Liver (tissue), 3 donors: Measurements from ENCODE around the gene CYB5RL.

Experiments
- FOXA1 ChIP-seq: IDR thresholded peaks from 2 replicates; pipeline ENCODE4 v1.6.1; 2016; ENCODE audit warnings: antibody characterized with exemption
- HNF4A ChIP-seq, 2 donors: conservative IDR thresholded peaks; 2 replicates each; pipeline ENCODE4 v1.6.1; 2016; ENCODE audit warnings: antibody characterized with exemption in 2 of 2, mild to moderate bottlenecking in 2 of 2
- RAD21 ChIP-seq, 2 donors: IDR thresholded peaks; 2 replicates each; pipeline ENCODE4 v1.6.1; 2016; ENCODE audit warnings: antibody characterized with exemption in 2 of 2, mild to moderate bottlenecking in 2 of 2
- YY1 ChIP-seq: IDR thresholded peaks from 2 replicates; pipeline ENCODE4 v1.6.1; 2016; ENCODE audit warnings: antibody characterized with exemption, mild to moderate bottlenecking
- TF ChIP-seq, protein P1 (sequence below): fragments of 150-350 bp; IDR thresholded peaks from 2 replicates; pipeline ENCODE4 v1.5.1; 2017; ENCODE audit warnings: improper control_type of control experiment, low read depth, low read length; ENCODE audit not compliant: missing input control
- TF ChIP-seq, protein P2 (sequence below): IDR thresholded peaks from 2 replicates; pipeline ENCODE4 v1.6.1; 2016; ENCODE audit warnings: antibody characterized with exemption
- TF ChIP-seq, protein P3 (sequence below): IDR thresholded peaks from 2 replicates; pipeline ENCODE4 v1.6.1; 2016; ENCODE audit warnings: antibody characterized with exemption, mild to moderate bottlenecking
- donor health status: healthy.
- donor health status: healthy.

DNA sequence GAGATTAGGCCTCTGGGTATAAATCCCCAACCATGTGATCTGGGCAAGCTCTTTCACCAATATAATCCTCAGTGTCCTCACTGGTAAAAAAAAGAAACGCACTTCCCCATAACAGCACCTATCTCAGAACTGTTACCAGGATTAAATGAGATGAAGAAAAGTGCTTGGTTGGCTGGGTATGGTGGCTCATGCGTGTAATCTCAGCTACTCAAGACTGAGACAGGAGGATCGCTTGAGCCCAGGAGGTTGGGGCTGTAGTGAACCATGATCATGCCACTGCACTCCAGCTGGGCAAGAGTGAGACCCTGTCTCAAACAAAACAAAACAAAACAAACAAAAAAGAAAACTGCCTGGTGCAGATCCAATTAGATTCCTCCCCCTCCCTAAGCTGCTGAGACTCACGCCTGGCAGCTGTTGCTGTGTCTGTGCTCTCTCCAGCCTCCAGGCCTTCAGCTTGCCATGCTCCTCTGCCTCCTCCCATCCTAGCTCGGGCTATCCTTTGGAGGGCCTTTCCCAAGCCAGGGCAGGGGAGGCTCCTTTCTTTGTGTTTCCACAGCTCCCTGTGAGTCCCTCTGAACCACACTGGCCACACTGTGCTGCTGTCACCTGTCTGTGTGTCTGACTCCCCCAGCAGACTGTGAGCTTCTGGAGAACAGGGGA lies 19.0 kb downstream of the CYB5RL start:
- TF ChIP-seq, protein P1, sequence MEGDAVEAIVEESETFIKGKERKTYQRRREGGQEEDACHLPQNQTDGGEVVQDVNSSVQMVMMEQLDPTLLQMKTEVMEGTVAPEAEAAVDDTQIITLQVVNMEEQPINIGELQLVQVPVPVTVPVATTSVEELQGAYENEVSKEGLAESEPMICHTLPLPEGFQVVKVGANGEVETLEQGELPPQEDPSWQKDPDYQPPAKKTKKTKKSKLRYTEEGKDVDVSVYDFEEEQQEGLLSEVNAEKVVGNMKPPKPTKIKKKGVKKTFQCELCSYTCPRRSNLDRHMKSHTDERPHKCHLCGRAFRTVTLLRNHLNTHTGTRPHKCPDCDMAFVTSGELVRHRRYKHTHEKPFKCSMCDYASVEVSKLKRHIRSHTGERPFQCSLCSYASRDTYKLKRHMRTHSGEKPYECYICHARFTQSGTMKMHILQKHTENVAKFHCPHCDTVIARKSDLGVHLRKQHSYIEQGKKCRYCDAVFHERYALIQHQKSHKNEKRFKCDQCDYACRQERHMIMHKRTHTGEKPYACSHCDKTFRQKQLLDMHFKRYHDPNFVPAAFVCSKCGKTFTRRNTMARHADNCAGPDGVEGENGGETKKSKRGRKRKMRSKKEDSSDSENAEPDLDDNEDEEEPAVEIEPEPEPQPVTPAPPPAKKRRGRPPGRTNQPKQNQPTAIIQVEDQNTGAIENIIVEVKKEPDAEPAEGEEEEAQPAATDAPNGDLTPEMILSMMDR = no peak
- TF ChIP-seq HNF4A (conservative IDR thresholded peaks at IDR 0.05) (no peak), YY1 (no peak), FOXA1 (no peak), RAD21 (IDR thresholded peaks at IDR 0.05) (no peak)
- TF ChIP-seq, protein P2, sequence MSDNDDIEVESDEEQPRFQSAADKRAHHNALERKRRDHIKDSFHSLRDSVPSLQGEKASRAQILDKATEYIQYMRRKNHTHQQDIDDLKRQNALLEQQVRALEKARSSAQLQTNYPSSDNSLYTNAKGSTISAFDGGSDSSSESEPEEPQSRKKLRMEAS = no peak
- TF ChIP-seq, protein P3, sequence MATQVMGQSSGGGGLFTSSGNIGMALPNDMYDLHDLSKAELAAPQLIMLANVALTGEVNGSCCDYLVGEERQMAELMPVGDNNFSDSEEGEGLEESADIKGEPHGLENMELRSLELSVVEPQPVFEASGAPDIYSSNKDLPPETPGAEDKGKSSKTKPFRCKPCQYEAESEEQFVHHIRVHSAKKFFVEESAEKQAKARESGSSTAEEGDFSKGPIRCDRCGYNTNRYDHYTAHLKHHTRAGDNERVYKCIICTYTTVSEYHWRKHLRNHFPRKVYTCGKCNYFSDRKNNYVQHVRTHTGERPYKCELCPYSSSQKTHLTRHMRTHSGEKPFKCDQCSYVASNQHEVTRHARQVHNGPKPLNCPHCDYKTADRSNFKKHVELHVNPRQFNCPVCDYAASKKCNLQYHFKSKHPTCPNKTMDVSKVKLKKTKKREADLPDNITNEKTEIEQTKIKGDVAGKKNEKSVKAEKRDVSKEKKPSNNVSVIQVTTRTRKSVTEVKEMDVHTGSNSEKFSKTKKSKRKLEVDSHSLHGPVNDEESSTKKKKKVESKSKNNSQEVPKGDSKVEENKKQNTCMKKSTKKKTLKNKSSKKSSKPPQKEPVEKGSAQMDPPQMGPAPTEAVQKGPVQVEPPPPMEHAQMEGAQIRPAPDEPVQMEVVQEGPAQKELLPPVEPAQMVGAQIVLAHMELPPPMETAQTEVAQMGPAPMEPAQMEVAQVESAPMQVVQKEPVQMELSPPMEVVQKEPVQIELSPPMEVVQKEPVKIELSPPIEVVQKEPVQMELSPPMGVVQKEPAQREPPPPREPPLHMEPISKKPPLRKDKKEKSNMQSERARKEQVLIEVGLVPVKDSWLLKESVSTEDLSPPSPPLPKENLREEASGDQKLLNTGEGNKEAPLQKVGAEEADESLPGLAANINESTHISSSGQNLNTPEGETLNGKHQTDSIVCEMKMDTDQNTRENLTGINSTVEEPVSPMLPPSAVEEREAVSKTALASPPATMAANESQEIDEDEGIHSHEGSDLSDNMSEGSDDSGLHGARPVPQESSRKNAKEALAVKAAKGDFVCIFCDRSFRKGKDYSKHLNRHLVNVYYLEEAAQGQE = no peak
